Testis (tissue), 3 donors: ENCODE results near the gene ANO2. TPM values are rescaled to one million over a fixed set of nuclear protein-coding genes. Genes with fewer than 3 reads are reported as not detected.

Experiments used
- DNase-seq: peaks from one replicate; pipeline ENCODE4 v3.0.0-alpha.2; 2019
- H3K27ac ChIP-seq, 2 donors: fragments of 200-600 bp; sonication (generic); one replicate each; pipeline ENCODE4 v1.5.1; 2019
- H3K27me3 ChIP-seq: fragments of 200-600 bp; sonication (generic); one replicate; pipeline ENCODE4 v1.5.1; 2019
- H3K36me3 ChIP-seq: fragments of 200-600 bp; sonication (generic); one replicate; pipeline ENCODE4 v1.5.1; 2017; ENCODE audit warnings: low read depth; ENCODE audit errors: missing control alignments
- H3K4me1 ChIP-seq: fragments of 200-600 bp; sonication (generic); one replicate; pipeline ENCODE4 v1.5.1; 2019
- H3K4me3 ChIP-seq, 2 donors: fragments of 200-600 bp; sonication (generic); one replicate each; pipeline ENCODE4 v1.5.1; 2017 to 2019
- H3K9me3 ChIP-seq: fragments of 200-600 bp; sonication (generic); one replicate; pipeline ENCODE4 v1.5.1; 2017
- POLR2A ChIP-seq: fragments of 450-650 bp; IDR thresholded peaks from one replicate; pipeline ENCODE4 v1.6.1; 2017; ENCODE audit warnings: antibody characterized with exemption, mild to moderate bottlenecking, moderate library complexity
- WGBS, 2 donors: methylation state at CpG; one replicate each; pipeline ENCODE4 v1.1.5; 2018; 5-methylcytosine and 5-hydroxymethylcytosine counted together
- intact Hi-C: fragments of 100-400 bp; cut with DNase I; formaldehyde crosslinking; loops from one replicate; pipeline ENCODE4 v1.15.1; 2023; ENCODE audit warnings: low total_unique reads
- polyA plus RNA-seq: library from polyadenylated mRNA; stranded (reverse); fragments of 350-450 nt; fragmentation: Illumina TruSeq; extraction: RNeasy Lipid Tissue Mini Kit (QIAGEN cat#74804); gene quantifications from one replicate; pipeline ENCODE4 v1.2.3, GENCODE V29; 2014; ENCODE audit warnings: low read depth, low replicate concordance; ENCODE audit not compliant: insufficient read depth
- total RNA-seq, 2 donors: library from RNA; depleted of rRNA; stranded (reverse); fragments of >200 nt; gene quantifications; one replicate each; pipeline ENCODE4 v1.2.3, GENCODE V29; 2016
- TF ChIP-seq, protein P1 (sequence below), 3 experiments: fragments of 450-650 bp in 2 of 3; fragments of 200-600 bp in 1 of 3; sonication (generic) in 1 of 3; IDR thresholded peaks; one replicate each; pipeline ENCODE4 v1.5.1; 2016 to 2019; ENCODE audit warnings: antibody characterized with exemption in 3 of 3, mild to moderate bottlenecking in 2 of 3, moderate library complexity in 1 of 3

ANO2 gene
- total and polyA plus RNA-seq, 3 donors from 2014 or later = 9.8 to 24.5 (median 24.4) TPM

DNA sequence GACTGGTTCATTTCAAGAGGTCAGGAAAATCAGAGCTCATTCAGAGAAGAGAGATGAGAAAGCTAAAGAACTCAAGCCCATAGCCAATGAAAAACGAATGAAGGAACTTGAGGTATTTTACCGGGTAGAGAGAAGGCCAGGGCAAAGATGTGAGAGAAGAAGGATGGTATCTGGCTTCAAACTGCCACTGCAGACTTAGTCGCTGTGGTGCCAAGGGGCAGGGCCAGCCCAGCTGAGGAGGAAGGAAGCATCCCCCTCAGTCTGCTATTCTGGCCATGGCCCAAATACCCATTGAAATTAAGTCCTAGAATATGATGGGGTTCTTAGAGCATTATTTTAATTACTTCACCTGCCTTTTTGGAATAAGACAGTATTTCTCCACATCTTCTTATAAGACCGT is 69.2 kb downstream of the ANO2 start:
- Histone ChIP-seq H3K36me3 (no peaks in the 10 kb centered on the region), H3K9me3 (no peaks in the 10 kb centered on the region), H3K27me3 (no peaks in the 10 kb centered on the region), H3K4me3 (no peak overlapping the region), H3K27ac (no peak overlapping the region), H3K4me1 (no peaks in the 10 kb centered on the region)
- intact Hi-C loops = no loop called here
- no peak for DNase-seq
- 57 to 81% methylated on average over 4 of the region's 4 CpGs for WGBS, 2 donors
- TF ChIP-seq, protein P1, sequence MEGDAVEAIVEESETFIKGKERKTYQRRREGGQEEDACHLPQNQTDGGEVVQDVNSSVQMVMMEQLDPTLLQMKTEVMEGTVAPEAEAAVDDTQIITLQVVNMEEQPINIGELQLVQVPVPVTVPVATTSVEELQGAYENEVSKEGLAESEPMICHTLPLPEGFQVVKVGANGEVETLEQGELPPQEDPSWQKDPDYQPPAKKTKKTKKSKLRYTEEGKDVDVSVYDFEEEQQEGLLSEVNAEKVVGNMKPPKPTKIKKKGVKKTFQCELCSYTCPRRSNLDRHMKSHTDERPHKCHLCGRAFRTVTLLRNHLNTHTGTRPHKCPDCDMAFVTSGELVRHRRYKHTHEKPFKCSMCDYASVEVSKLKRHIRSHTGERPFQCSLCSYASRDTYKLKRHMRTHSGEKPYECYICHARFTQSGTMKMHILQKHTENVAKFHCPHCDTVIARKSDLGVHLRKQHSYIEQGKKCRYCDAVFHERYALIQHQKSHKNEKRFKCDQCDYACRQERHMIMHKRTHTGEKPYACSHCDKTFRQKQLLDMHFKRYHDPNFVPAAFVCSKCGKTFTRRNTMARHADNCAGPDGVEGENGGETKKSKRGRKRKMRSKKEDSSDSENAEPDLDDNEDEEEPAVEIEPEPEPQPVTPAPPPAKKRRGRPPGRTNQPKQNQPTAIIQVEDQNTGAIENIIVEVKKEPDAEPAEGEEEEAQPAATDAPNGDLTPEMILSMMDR (IDR thresholded peaks at IDR 0.05) = no peak
- TF ChIP-seq POLR2A = no peak

DNA sequence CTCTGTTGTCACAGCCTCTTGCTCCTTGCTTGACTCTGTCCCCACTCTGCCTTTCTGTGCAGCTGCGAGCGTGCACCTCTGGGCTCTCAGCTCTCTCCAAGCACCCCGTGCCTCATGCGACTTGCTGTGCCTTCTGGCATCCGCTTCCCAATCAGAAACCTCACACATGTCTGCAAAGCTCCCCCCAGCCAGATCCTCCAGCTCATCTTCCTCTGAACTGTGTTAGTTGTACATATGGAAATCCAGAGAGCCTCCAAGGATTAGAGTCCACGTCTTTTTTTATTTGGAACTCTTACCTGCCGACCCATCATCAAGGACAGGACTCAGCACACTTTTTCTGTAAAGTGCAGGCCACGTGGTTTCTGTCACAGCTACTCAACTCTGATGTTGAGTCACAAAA is 70.5 kb downstream of the ANO2 start:
- no peak for DNase-seq
- TF ChIP-seq POLR2A = no peak
- TF ChIP-seq, protein P1 (IDR thresholded peaks at IDR 0.05) = no peak
- no peaks in the 10 kb centered on the region for H3K9me3 ChIP-seq
- intact Hi-C loops = no loop called here
- 93 to 95% methylated on average over 8 of the region's 8 CpGs for WGBS, 2 donors
- no peak overlapping the region for H3K27ac ChIP-seq
- no peak overlapping the region for H3K4me3 ChIP-seq
- H3K4me1 ChIP-seq = no peaks in the 10 kb centered on the region
- H3K36me3 ChIP-seq = no peaks in the 10 kb centered on the region
- no peaks in the 10 kb centered on the region for H3K27me3 ChIP-seq

DNA sequence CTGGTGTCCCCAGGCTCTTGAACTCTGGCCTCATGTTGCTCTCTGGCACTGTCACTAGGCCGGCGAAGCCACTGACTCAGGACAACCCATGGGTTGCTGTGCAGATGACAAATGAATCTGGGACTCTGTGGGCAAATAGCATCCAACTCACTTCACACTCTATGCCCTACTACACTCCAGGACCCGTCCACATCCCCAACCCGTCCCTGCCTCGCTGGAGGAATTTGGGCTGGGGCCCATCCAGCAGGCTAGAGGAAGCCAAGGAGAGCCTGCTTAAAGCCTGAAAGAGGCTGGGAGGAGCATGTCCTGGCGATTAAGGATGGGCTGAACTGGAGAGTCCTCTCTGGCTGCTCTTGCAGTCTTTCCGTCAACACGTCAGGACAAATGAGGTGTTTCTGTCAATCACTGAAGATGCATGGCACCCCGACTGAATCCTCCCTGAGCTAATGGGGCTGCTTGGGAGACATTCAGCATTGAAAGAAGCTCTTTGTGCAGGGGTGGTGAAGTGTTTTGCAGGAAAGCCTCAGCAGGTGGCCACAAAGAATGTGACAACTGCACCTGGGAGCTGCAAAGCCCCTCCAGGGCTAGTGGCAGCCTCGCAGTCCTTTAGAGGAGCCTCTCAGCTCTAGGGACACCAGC is 71.7 kb downstream of the ANO2 start:
- TF ChIP-seq POLR2A = no peak
- TF ChIP-seq, protein P1 (IDR thresholded peaks at IDR 0.05) = no peak
- H3K9me3 ChIP-seq = no peaks in the 10 kb centered on the region
- intact Hi-C loops = no loop called here
- no peaks in the 10 kb centered on the region for H3K27me3 ChIP-seq
- 81 to 86% methylated on average over 10 of the region's 10 CpGs for WGBS, 2 donors
- H3K4me3 ChIP-seq = no peak overlapping the region
- H3K36me3 ChIP-seq = no peaks in the 10 kb centered on the region
- no peak for DNase-seq
- H3K27ac ChIP-seq = no peak overlapping the region
- no peaks in the 10 kb centered on the region for H3K4me1 ChIP-seq

DNA sequence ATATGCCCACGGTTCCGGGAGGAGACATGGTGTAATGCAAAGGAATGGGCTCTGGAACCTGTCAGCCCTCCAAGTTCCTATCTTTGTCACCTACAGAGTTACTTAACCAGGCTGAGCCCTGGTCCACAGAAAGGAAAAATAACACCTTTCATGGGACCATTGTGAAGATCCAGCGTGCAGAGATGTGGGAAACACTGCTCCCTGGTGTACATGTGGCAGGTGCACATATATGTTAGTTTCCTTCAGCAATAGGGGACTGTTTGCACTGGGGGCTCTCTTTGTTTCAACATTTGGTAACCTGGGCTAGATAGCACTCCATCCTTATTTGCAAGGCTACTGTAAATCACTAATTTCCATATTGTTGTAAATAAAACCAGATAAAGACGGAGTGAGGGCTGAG is 72.3 kb downstream of the ANO2 start:
- 64 to 73% methylated on average over 4 of the region's 4 CpGs for WGBS, 2 donors
- Histone ChIP-seq H3K36me3 (no peaks in the 10 kb centered on the region), H3K4me1 (no peaks in the 10 kb centered on the region), H3K9me3 (no peaks in the 10 kb centered on the region), H3K27ac (no peak overlapping the region), H3K4me3 (no peak overlapping the region), H3K27me3 (no peaks in the 10 kb centered on the region)
- intact Hi-C loops = no loop called here
- no peak for DNase-seq
- TF ChIP-seq, protein P1 (IDR thresholded peaks at IDR 0.05) = no peak
- no peak for TF ChIP-seq POLR2A

DNA sequence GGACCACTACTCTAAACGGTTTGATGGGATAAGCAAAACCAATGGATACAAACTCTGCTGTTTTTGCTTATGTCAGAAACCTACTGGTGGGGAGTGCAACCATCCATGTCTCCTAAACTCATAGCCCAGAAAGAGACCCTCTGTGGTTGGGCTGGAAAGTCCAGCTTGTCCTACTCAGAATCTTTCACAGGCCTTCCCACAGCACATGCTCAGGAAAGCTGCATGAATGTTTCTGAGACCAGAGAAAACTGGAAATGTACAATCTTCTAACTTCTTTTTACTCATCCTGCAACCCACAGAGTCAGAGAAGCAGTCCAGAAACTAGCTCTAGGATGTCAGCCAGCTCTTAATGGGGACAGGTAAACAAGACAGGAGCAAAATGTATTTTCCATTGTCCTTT is 73.3 kb downstream of the ANO2 start:
- Histone ChIP-seq H3K9me3 (no peaks in the 10 kb centered on the region), H3K27ac (no peak overlapping the region), H3K4me3 (no peak overlapping the region), H3K36me3 (no peaks in the 10 kb centered on the region), H3K4me1 (no peaks in the 10 kb centered on the region), H3K27me3 (no peaks in the 10 kb centered on the region)
- DNase-seq = no peak
- no peak for TF ChIP-seq POLR2A
- TF ChIP-seq, protein P1 (IDR thresholded peaks at IDR 0.05) = no peak
- WGBS, 2 donors = 77 to 81% methylated on average over 1 of the region's 1 CpG
- intact Hi-C loops = no loop called here
